ENCODE measurements around the gene ARAP3.

The ARAP3 gene

GRCh38 chr5:141608557-141608956, 73.5 kb downstream of the ARAP3 start:
- Histone ChIP-seq H3K9me3 (ENCODE audit: low read length) (no peaks in the 10 kb centered on the region), H3K27me3 (ENCODE audit: control insufficient read depth in 1 of 2, insufficient read depth in 2 of 2, low read length in 2 of 2) (no peaks in the 10 kb centered on the region), H3K36me3 (ENCODE audit: insufficient read depth, low read length) (no peaks in the 10 kb centered on the region), H3K27ac (ENCODE audit: low read depth, low read length) (no peak overlapping the region), H3K9ac (ENCODE audit: low read length) (no peak overlapping the region), H3K4me1 (ENCODE audit: insufficient read depth, low read length) (peaks cover 5% of the 10 kb centered on the region), H3K4me3 (ENCODE audit: low read depth in 1 of 2, low read length in 2 of 2) (no peak overlapping the region)

GRCh38 chr5:141608046-141608445, 74.0 kb downstream of the ARAP3 start:
- Histone ChIP-seq H3K36me3 (ENCODE audit: insufficient read depth, low read length) (no peaks in the 10 kb centered on the region), H3K4me3 (ENCODE audit: low read depth in 1 of 2, low read length in 2 of 2) (no peak overlapping the region), H3K9me3 (ENCODE audit: low read length) (no peaks in the 10 kb centered on the region), H3K27ac (ENCODE audit: low read depth, low read length) (no peak overlapping the region), H3K27me3 (ENCODE audit: control insufficient read depth in 1 of 2, insufficient read depth in 2 of 2, low read length in 2 of 2) (no peaks in the 10 kb centered on the region), H3K9ac (ENCODE audit: low read length) (no peak overlapping the region), H3K4me1 (ENCODE audit: insufficient read depth, low read length) (peaks cover 6% of the 10 kb centered on the region)

GRCh38 chr5:141605523-141606277, 76.3 kb downstream of the ARAP3 start:
- Histone ChIP-seq H3K4me3 (ENCODE audit: low read depth in 1 of 2, low read length in 2 of 2) (no peak overlapping the region), H3K27me3 (ENCODE audit: control insufficient read depth in 1 of 2, insufficient read depth in 2 of 2, low read length in 2 of 2) (no peaks in the 10 kb centered on the region), H3K9me3 (ENCODE audit: low read length) (no peaks in the 10 kb centered on the region), H3K9ac (ENCODE audit: low read length) (no peak overlapping the region), H3K4me1 (ENCODE audit: insufficient read depth, low read length) (peaks cover 6% of the 10 kb centered on the region), H3K27ac (ENCODE audit: low read depth, low read length) (no peak overlapping the region), H3K36me3 (ENCODE audit: insufficient read depth, low read length) (no peaks in the 10 kb centered on the region)

DNA sequence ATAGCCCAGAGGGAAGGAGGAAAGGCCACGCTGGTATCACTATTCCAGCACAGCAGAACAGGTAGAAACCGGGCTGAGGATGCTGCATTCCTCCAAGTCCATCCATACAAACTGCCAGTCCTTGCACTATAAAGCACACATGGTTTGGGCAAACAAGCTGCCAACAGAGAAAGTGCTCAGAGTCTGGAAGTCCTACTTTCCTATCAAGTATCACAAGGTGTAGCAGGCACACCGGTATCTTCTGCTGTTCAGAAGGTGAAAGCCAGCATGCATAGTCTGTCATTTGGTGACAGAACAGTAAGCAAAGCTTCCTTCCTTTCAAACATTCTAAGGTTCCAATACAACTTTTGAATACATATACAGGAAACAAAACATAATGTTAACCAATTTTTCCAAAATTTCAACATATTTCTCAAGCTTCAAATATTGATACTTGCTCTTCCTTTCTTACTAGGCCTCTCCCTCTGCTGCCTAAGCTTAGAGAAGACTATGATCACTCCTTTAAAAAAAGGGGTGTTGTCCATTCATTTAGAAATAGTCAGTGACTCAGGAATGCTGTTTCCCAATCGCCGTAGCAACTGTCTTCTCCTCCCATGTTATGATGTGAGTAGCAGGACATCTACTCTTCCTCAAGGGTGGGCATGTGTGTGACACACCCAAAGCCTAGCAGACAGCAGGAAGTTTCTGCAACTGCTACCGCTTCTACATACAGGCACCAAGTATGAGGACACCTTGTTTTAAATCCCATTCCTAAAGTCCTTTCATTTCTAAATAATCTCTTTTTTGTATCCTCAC, 77.9 kb downstream of the ARAP3 start:
- Histone ChIP-seq H3K27me3 (ENCODE audit: control insufficient read depth in 1 of 2, insufficient read depth in 2 of 2, low read length in 2 of 2) (no peaks in the 10 kb centered on the region), H3K36me3 (ENCODE audit: insufficient read depth, low read length) (no peaks in the 10 kb centered on the region), H3K4me1 (ENCODE audit: insufficient read depth, low read length) (peaks cover 6% of the 10 kb centered on the region), H3K9me3 (ENCODE audit: low read length) (no peaks in the 10 kb centered on the region), H3K9ac (ENCODE audit: low read length) (no peak overlapping the region), H3K27ac (ENCODE audit: low read depth, low read length) (no peak overlapping the region), H3K4me3 (ENCODE audit: low read depth in 1 of 2, low read length in 2 of 2) (no peak overlapping the region)

All from muscle layer of colon (tissue), 2 donors.